Measurements from ENCODE around the gene UBALD1. TPM values are rescaled to one million over a fixed set of nuclear protein-coding genes. Genes with fewer than 3 reads are reported as not detected.
"Not testable (repeated sequence)": the region's sequence is repeated elsewhere in the genome, so short reads cannot be mapped to it uniquely, and the experiment has no call there.

Gene UBALD1
- total and polyA plus RNA-seq, 2 donors (not counting 1 experiment from before 2014, with no cell fraction given) = 2.2 to 3.6 TPM

- H3K4me2 ChIP-seq (ENCODE audit: extremely low read depth, insufficient read depth, low read length) = no peak overlapping the region
- no peaks in the 10 kb centered on the region for H3K36me3 ChIP-seq (ENCODE audit: control insufficient read depth, insufficient read depth, low read length)
- H2AFZ ChIP-seq (ENCODE audit: low read length) = no peak overlapping the region
- DNase-seq (ENCODE audit: low read depth in 2 of 2) = no peak
- no peak overlapping the region for H3K9ac ChIP-seq (ENCODE audit: insufficient read depth, low read length)
- no peak overlapping the region for H3K4me3 ChIP-seq (replicated peaks in 1 of 4; ENCODE audit: control extremely low read depth in 1 of 4, insufficient read depth in 1 of 4, low read depth in 3 of 4, low read length in 4 of 4)
- no peaks in the 10 kb centered on the region for H3K79me2 ChIP-seq (ENCODE audit: control insufficient read depth, insufficient read depth, low read length)
- no peaks in the 10 kb centered on the region for H3K9me3 ChIP-seq (ENCODE audit: control insufficient read depth, insufficient read depth, low read depth, low read length)
- H4K20me1 ChIP-seq (ENCODE audit: control insufficient read depth, extremely low read depth, insufficient read depth, low read length) = no peaks in the 10 kb centered on the region
- H3K27ac ChIP-seq (ENCODE audit: insufficient read depth, low read length) = no peak overlapping the region
- H3K4me1 ChIP-seq (ENCODE audit: control insufficient read depth, extremely low read depth, insufficient read depth, low read length) = no peaks in the 10 kb centered on the region
- TF ChIP-seq EZH2 (IDR thresholded peaks at IDR 0.05; ENCODE audit: low read length, missing control alignments) = no peak
- TF ChIP-seq CTCF (conservative IDR thresholded peaks at IDR 0.05 in 1 of 2, IDR thresholded peaks at IDR 0.05 in 1 of 2; ENCODE audit: low read depth in 1 of 2, low read length in 2 of 2) = no peak
- no peaks in the 10 kb centered on the region for H3K27me3 ChIP-seq (ENCODE audit: control insufficient read depth, insufficient read depth, low read length)
These were observed 35.6 kb downstream of the UBALD1 start for GRCh38 chr16:4578961-4579530.

- TF ChIP-seq EZH2 (IDR thresholded peaks at IDR 0.05; ENCODE audit: low read length, missing control alignments) (no peak), CTCF (conservative IDR thresholded peaks at IDR 0.05 in 1 of 2, IDR thresholded peaks at IDR 0.05 in 1 of 2; ENCODE audit: low read depth in 1 of 2, low read length in 2 of 2) (no peak)
- H3K9ac ChIP-seq (ENCODE audit: insufficient read depth, low read length) = no peak overlapping the region
- no peaks in the 10 kb centered on the region for H3K4me1 ChIP-seq (ENCODE audit: control insufficient read depth, extremely low read depth, insufficient read depth, low read length)
- H3K27me3 ChIP-seq (ENCODE audit: control insufficient read depth, insufficient read depth, low read length) = no peaks in the 10 kb centered on the region
- H3K79me2 ChIP-seq (ENCODE audit: control insufficient read depth, insufficient read depth, low read length) = no peaks in the 10 kb centered on the region
- H3K4me3 ChIP-seq (replicated peaks in 1 of 4; ENCODE audit: control extremely low read depth in 1 of 4, insufficient read depth in 1 of 4, low read depth in 3 of 4, low read length in 4 of 4) = no peak overlapping the region
- H3K27ac ChIP-seq (ENCODE audit: insufficient read depth, low read length) = no peak overlapping the region
- no peak for DNase-seq (ENCODE audit: low read depth in 2 of 2)
- no peaks in the 10 kb centered on the region for H3K9me3 ChIP-seq (ENCODE audit: control insufficient read depth, insufficient read depth, low read depth, low read length)
- no peak overlapping the region for H2AFZ ChIP-seq (ENCODE audit: low read length)
- no peaks in the 10 kb centered on the region for H3K36me3 ChIP-seq (ENCODE audit: control insufficient read depth, insufficient read depth, low read length)
- no peaks in the 10 kb centered on the region for H4K20me1 ChIP-seq (ENCODE audit: control insufficient read depth, extremely low read depth, insufficient read depth, low read length)
- H3K4me2 ChIP-seq (ENCODE audit: extremely low read depth, insufficient read depth, low read length) = no peak overlapping the region
These were observed 38.7 kb downstream of the UBALD1 start for GRCh38 chr16:4576008-4576407.

- no peaks in the 10 kb centered on the region for H3K9me3 ChIP-seq (ENCODE audit: control insufficient read depth, insufficient read depth, low read depth, low read length)
- H3K36me3 ChIP-seq (ENCODE audit: control insufficient read depth, insufficient read depth, low read length) = no peaks in the 10 kb centered on the region
- no peaks in the 10 kb centered on the region for H3K27me3 ChIP-seq (ENCODE audit: control insufficient read depth, insufficient read depth, low read length)
- no peak overlapping the region for H3K9ac ChIP-seq (ENCODE audit: insufficient read depth, low read length)
- no peaks in the 10 kb centered on the region for H4K20me1 ChIP-seq (ENCODE audit: control insufficient read depth, extremely low read depth, insufficient read depth, low read length)
- H2AFZ ChIP-seq (ENCODE audit: low read length) = no peak overlapping the region
- no peak overlapping the region for H3K27ac ChIP-seq (ENCODE audit: insufficient read depth, low read length)
- H3K4me1 ChIP-seq (ENCODE audit: control insufficient read depth, extremely low read depth, insufficient read depth, low read length) = no peaks in the 10 kb centered on the region
- no peak overlapping the region for H3K4me3 ChIP-seq (replicated peaks in 1 of 4; ENCODE audit: control extremely low read depth in 1 of 4, insufficient read depth in 1 of 4, low read depth in 3 of 4, low read length in 4 of 4)
- H3K4me2 ChIP-seq (ENCODE audit: extremely low read depth, insufficient read depth, low read length) = no peak overlapping the region
- no peak for DNase-seq (ENCODE audit: low read depth in 2 of 2)
- no peaks in the 10 kb centered on the region for H3K79me2 ChIP-seq (ENCODE audit: control insufficient read depth, insufficient read depth, low read length)
- TF ChIP-seq CTCF (conservative IDR thresholded peaks at IDR 0.05 in 1 of 2, IDR thresholded peaks at IDR 0.05 in 1 of 2; ENCODE audit: low read depth in 1 of 2, low read length in 2 of 2) (no peak), EZH2 (IDR thresholded peaks at IDR 0.05; ENCODE audit: low read length, missing control alignments) (no peak)
These were observed 39.6 kb downstream of the UBALD1 start for GRCh38 chr16:4574919-4575705.

GRCh38 chr16:4573926-4574325 lies 40.8 kb downstream of the UBALD1 start:
- H3K9ac ChIP-seq (ENCODE audit: insufficient read depth, low read length); H3K27ac ChIP-seq (ENCODE audit: insufficient read depth, low read length); H2AFZ ChIP-seq (ENCODE audit: low read length); H3K4me1 ChIP-seq (ENCODE audit: control insufficient read depth, extremely low read depth, insufficient read depth, low read length); H3K27me3 ChIP-seq (ENCODE audit: control insufficient read depth, insufficient read depth, low read length); H4K20me1 ChIP-seq (ENCODE audit: control insufficient read depth, extremely low read depth, insufficient read depth, low read length); H3K4me3 ChIP-seq (replicated peaks in 1 of 4; ENCODE audit: control extremely low read depth in 1 of 4, insufficient read depth in 1 of 4, low read depth in 3 of 4, low read length in 4 of 4); H3K9me3 ChIP-seq (ENCODE audit: control insufficient read depth, insufficient read depth, low read depth, low read length); DNase-seq (ENCODE audit: low read depth in 2 of 2); H3K79me2 ChIP-seq (ENCODE audit: control insufficient read depth, insufficient read depth, low read length); H3K36me3 ChIP-seq (ENCODE audit: control insufficient read depth, insufficient read depth, low read length); H3K4me2 ChIP-seq (ENCODE audit: extremely low read depth, insufficient read depth, low read length): not testable (repeated sequence)

Measured in fibroblast of lung (primary cell).